Measurements from ENCODE around the gene BIRC7.
"Not testable (repeated sequence)": the region's sequence is repeated elsewhere in the genome, so short reads cannot be mapped to it uniquely, and the experiment has no call there.

BIRC7 gene

DNA sequence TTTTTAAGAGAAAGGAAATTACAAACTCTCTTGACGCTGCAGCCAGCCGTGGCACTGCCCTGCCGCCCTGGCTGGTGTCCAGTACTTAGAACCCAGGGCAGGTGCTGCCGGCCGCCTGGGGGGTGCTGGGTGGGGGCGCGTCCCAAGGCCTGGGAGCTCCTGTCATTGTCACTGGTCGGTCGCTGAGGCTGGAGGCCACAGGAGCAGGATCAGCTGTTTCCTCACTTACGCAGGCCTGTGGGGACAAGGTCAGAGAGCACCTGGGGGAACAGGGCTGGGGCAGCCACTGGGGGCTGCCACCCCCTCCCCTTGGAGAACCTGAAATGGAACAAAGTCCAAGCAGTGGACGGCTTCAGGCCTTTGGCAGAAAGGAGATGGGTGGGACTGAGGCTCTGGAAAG lies 5.6 kb downstream of the BIRC7 start:
- DNase-seq (ENCODE audit: insufficient read length, low spot score) (no peak), FAIRE-seq (no peak)

DNA sequence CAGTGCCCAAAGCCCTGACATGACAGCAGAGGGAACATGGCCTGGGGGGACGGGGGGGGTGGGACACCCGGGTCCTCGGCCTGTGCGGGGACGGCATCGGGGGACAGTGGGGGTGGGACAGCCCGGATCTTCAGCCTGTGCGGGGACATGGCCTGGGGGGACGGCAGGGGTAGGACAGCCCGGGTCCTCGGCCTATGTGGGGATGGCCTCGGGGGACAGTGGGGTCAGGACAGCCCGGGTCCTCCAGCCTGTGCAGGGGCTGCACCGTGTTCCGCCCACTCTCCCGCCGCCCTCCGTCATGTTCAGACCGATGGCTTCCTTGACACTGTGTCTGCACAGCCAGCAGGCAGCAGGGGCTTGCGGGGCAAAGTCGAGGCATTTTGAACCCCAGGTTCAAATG lies 7.0 kb downstream of the BIRC7 start:
- TF ChIP-seq POLR2A (IDR thresholded peaks at IDR 0.05; ENCODE audit: low read depth, low read length) (no peak), SPI1 (IDR thresholded peaks at IDR 0.05; ENCODE audit: low read depth, low read length) (no peak), TAF1 (IDR thresholded peaks at IDR 0.05; ENCODE audit: low read depth, low read length) (no peak)
- DNase-seq (ENCODE audit: insufficient read length, low spot score) (no peak), FAIRE-seq (no peak)

More for the DNA sequence above, 5.6 kb downstream of the BIRC7 start:
- TF ChIP-seq POLR2AphosphoS5 (IDR thresholded peaks at IDR 0.05; ENCODE audit: low read depth, low read length) (no peak), POLR2A (IDR thresholded peaks at IDR 0.05; ENCODE audit: low read depth, low read length) (no peak), TAF1 (IDR thresholded peaks at IDR 0.05; ENCODE audit: low read depth, low read length) (no peak), PAX5 (IDR thresholded peaks at IDR 0.05; ENCODE audit: insufficient read depth, low read length, severe bottlenecking) (no peak), POU2F2 (IDR thresholded peaks at IDR 0.05; ENCODE audit: low read depth, low read length) (no peak), SPI1 (IDR thresholded peaks at IDR 0.05; ENCODE audit: low read depth, low read length) (no peak)

DNA sequence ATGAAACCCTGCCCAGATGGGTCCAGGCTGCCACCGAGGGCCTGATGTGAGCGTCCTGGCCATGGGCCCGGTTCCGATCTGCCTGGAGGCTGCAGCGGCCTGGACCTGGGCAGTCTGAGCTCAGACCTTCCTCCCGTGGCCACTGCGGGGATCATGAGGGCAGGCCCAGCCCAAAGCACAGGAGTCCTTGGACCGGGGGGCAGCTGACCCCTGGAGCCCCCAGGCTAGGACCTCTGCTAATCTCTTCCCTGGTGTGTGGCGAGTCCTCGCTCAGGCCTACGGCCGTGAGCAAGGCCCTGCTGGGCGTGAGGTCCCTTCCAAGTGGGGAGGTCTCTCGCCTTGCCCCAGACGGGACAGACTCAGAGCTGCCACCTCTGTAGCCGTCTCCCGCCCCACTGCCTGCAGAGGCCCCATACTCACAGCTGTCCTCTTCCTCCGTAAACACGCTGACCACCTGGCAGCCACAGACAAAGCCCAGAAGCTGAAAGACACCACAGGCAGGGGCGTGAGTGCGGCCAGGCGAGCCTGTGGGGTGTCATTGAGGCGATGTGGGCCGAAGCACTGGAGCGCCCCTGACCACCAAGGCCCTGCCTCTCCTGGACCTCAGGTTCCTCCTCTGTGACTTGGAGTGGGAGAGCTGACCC lies 8.0 kb downstream of the BIRC7 start:
- FAIRE-seq (no peak), DNase-seq (ENCODE audit: insufficient read length, low spot score) (no peak)
- TF ChIP-seq SPI1 (IDR thresholded peaks at IDR 0.05; ENCODE audit: low read depth, low read length), result no peak
- no peak for TF ChIP-seq POU2F2 (IDR thresholded peaks at IDR 0.05; ENCODE audit: low read depth, low read length)
- no peak for TF ChIP-seq PAX5 (IDR thresholded peaks at IDR 0.05; ENCODE audit: insufficient read depth, low read length, severe bottlenecking)
- TF ChIP-seq POLR2AphosphoS5 (IDR thresholded peaks at IDR 0.05; ENCODE audit: low read depth, low read length), result no peak
- no peak for TF ChIP-seq POLR2A (IDR thresholded peaks at IDR 0.05; ENCODE audit: low read depth, low read length)
- no peak for TF ChIP-seq TAF1 (IDR thresholded peaks at IDR 0.05; ENCODE audit: low read depth, low read length)

DNA sequence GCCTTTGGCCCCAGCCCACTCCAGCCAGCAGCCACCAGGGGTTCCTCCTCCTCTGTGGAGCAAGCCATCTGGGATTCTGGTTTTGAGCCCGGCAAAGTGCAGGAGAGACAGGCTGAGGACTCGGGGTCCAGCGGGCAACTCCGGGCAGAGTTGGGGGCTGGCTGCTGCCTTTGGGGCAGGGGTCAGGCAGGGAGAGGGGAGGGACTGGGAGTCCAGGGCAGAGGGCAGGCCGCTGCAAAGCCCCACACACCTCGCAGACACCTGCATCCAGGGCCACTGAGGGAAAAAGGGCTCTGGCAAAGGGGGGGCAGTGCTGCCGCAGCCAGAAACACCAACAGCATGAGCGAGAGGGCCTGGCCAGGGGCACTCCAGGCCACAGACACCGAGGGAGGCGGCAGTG lies 8.8 kb downstream of the BIRC7 start:
- no peak for FAIRE-seq
- no peak for TF ChIP-seq SPI1 (IDR thresholded peaks at IDR 0.05; ENCODE audit: low read depth, low read length)
- TF ChIP-seq TAF1 (IDR thresholded peaks at IDR 0.05; ENCODE audit: low read depth, low read length), result no peak
- no peak for TF ChIP-seq PAX5 (IDR thresholded peaks at IDR 0.05; ENCODE audit: insufficient read depth, low read length, severe bottlenecking)
- TF ChIP-seq POLR2AphosphoS5 (IDR thresholded peaks at IDR 0.05; ENCODE audit: low read depth, low read length), result no peak
- no peak for TF ChIP-seq POU2F2 (IDR thresholded peaks at IDR 0.05; ENCODE audit: low read depth, low read length)
- no peak for TF ChIP-seq POLR2A (IDR thresholded peaks at IDR 0.05; ENCODE audit: low read depth, low read length)

DNA sequence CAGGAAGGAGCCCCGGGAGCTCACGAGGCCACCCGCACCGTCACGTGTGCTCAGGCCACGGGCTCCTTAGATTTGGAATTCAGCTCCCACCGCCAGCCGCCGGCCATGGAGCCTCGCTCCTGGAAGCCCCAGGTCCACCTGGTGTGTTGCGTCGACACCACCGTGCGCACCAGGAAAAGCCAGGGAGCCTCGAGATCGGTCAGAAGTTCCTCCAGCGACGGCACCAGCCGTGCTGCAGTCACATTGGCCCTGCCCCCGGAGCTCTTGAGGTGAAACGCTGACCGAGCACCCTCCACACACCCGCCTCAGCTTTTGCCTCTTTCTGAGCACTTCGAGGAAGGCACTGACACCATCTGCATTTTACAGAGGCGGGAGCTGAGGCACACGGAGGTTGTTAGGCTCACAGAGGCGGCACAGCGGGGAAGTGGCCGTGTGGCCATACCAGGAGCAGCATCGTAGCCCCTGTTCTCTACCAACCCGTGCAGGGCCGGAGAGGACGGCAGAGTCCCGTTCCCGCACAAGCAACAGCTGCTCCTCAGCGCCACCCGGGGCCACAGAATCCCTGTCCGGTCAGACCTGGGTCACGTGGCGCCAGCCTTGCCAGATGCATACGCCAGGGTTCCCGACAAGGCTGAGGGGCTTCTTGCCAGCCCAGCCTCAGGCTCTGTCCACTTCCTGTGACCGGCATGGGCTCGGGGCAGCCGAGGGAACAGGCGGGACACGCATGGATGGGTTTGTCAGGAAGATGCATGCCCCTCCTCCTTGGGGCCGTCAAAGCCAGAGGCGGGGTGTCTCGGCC lies 11.0 kb downstream of the BIRC7 start:
- DNase-seq (ENCODE audit: insufficient read length, low spot score) (no peak), FAIRE-seq (no peak)
- TF ChIP-seq SPI1 (IDR thresholded peaks at IDR 0.05; ENCODE audit: low read depth, low read length), result no peak
- TF ChIP-seq POU2F2 (IDR thresholded peaks at IDR 0.05; ENCODE audit: low read depth, low read length), result no peak
- no peak for TF ChIP-seq TAF1 (IDR thresholded peaks at IDR 0.05; ENCODE audit: low read depth, low read length)
- TF ChIP-seq PAX5 (IDR thresholded peaks at IDR 0.05; ENCODE audit: insufficient read depth, low read length, severe bottlenecking), result no peak
- no peak for TF ChIP-seq POLR2AphosphoS5 (IDR thresholded peaks at IDR 0.05; ENCODE audit: low read depth, low read length)
- TF ChIP-seq POLR2A (IDR thresholded peaks at IDR 0.05; ENCODE audit: low read depth, low read length), result no peak

More for the DNA sequence above, 8.8 kb downstream of the BIRC7 start:
- no peak for DNase-seq (ENCODE audit: insufficient read length, low spot score)

DNA sequence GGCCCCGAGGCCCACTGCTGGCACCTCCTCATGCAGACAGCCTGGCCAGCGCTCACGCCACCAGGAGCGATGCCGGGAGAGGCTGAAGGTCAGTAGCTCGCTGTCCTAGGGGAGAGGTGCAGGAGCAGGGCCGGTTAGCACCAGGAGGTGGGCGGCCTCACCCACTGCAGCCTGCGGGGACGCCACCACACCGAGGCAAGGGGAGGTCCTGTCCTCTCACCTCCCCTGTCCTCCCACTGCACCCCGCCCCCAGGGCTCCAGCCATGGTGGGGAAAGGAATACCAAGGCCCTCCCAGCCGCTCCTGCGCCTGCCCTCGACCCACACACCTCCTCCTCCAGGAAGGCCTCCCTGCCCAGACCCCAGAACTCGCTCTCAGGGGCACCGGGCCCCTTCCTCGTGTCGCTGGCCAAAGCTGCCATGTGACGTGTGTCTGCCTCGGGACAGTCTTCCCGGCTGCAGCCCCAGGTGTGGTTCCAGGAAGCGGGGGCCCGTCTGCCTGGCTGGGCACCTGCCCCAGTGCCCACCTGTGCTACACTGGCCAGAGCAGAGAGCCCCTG lies 12.0 kb downstream of the BIRC7 start:
- DNase-seq (ENCODE audit: insufficient read length, low spot score), result no peak
- no peak for FAIRE-seq
- TF ChIP-seq POU2F2 (IDR thresholded peaks at IDR 0.05; ENCODE audit: low read depth, low read length) (no peak), POLR2A (IDR thresholded peaks at IDR 0.05; ENCODE audit: low read depth, low read length) (no peak), POLR2AphosphoS5 (IDR thresholded peaks at IDR 0.05; ENCODE audit: low read depth, low read length) (no peak), SPI1 (IDR thresholded peaks at IDR 0.05; ENCODE audit: low read depth, low read length) (no peak), TAF1 (IDR thresholded peaks at IDR 0.05; ENCODE audit: low read depth, low read length) (no peak), PAX5 (IDR thresholded peaks at IDR 0.05; ENCODE audit: insufficient read depth, low read length, severe bottlenecking) (no peak)

DNA sequence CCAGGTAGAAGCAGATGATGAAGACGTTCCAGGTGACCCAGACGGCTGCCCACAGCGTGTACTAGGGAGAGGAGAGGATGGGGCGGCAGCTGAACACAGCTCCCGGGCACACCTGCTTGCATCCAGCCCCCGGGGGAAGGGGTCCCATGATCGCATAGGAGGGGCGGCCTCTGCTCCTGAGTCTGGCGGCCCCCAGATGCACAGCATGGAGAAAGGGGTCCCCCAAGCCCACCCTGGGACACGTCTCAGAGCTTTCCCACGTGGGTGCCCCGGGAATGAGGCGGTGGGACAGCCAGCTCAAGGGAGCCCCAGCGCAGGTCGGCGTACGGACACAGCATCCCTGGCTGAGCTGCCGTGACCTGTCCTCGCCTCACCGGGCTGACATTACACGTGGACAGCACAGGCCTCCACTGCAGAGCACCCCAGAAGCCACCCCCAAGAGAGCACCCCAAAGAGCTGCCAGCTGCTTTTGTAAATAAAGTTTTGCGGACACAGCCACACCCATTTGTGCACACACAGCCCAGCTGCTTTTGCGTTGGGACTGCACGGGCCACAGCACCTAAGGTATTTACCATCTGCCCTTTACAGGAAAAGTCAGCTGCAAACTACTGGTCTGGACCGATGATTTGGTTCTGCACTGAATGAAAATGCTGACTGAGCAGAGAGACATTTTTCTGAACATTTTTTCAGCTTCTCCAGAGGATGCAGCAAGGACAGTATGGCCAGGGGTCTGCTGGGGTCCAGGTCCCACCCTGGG lies 13.3 kb downstream of the BIRC7 start:
- DNase-seq (ENCODE audit: insufficient read length, low spot score), result no peak
- no peak for FAIRE-seq
- TF ChIP-seq TAF1 (IDR thresholded peaks at IDR 0.05; ENCODE audit: low read depth, low read length) (no peak), SPI1 (IDR thresholded peaks at IDR 0.05; ENCODE audit: low read depth, low read length) (no peak), POLR2AphosphoS5 (IDR thresholded peaks at IDR 0.05; ENCODE audit: low read depth, low read length) (no peak), PAX5 (IDR thresholded peaks at IDR 0.05; ENCODE audit: insufficient read depth, low read length, severe bottlenecking) (no peak), POU2F2 (IDR thresholded peaks at IDR 0.05; ENCODE audit: low read depth, low read length) (no peak), POLR2A (IDR thresholded peaks at IDR 0.05; ENCODE audit: low read depth, low read length) (no peak)

DNA sequence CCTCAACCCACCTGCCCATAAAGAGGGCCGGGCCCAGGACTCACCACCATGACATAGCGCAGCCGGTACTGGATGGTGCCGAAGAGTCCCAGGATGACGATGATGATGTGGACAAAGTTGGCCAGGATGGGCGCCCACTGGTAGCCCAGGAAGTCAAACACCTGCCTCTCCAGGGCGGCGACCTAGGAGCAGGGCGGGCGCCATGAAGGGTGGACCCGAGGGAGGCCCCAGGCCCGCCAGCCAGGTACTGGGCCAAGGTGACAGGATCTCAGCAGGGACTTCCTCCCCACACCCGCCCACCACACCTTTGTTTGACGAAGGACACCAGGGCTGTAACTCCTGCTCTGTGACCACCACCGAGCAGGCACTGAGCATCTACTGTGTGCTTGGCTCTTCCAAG lies 14.2 kb downstream of the BIRC7 start:
- DNase-seq (ENCODE audit: insufficient read length, low spot score), result no peak
- no peak for TF ChIP-seq POLR2AphosphoS5 (IDR thresholded peaks at IDR 0.05; ENCODE audit: low read depth, low read length)
- TF ChIP-seq TAF1 (IDR thresholded peaks at IDR 0.05; ENCODE audit: low read depth, low read length), result no peak
- TF ChIP-seq PAX5 (IDR thresholded peaks at IDR 0.05; ENCODE audit: insufficient read depth, low read length, severe bottlenecking), result no peak
- TF ChIP-seq SPI1 (IDR thresholded peaks at IDR 0.05; ENCODE audit: low read depth, low read length), result no peak
- TF ChIP-seq POLR2A (IDR thresholded peaks at IDR 0.05; ENCODE audit: low read depth, low read length), result no peak
- TF ChIP-seq POU2F2 (IDR thresholded peaks at IDR 0.05; ENCODE audit: low read depth, low read length), result no peak
- FAIRE-seq, result no peak

DNA sequence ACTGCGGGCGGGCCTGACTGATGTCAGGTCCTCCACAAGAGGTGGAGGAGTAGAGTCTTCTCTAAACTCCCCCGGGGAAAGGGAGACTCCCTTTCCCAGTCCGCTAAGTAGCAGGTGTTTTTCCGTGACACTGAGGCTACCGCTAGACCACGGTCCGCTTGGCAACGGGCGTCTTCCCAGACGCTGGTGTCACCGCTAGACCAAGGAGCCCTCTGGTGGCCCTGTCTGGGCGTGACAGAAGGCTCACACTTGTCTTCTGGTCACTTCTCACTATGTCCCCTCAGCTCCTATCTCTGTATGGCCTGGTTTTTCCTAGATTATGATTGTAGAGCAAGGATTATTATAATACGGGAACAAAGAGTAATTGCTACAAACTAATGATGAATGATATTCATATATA lies 15.6 kb downstream of the BIRC7 start:
- not testable (repeated sequence) for DNase-seq (ENCODE audit: insufficient read length, low spot score); FAIRE-seq
